BLaER1 (cell line): Measurements from ENCODE around the gene RAC2.
A peak's percentile ranks its signal among the peaks of the same experiment; 100 is the strongest.
"Not testable (repeated sequence)": the region's sequence is repeated elsewhere in the genome, so short reads cannot be mapped to it uniquely, and the experiment has no call there.

Experiments used
- H3K27ac ChIP-seq: shearing (Covaris generic); formaldehyde crosslinking; 2 replicates; pipeline ENCODE4 v1.8.1; 2022
- H3K27me3 ChIP-seq: shearing (Covaris generic); formaldehyde crosslinking; 2 replicates; pipeline ENCODE4 v1.8.1; 2022
- H3K36me3 ChIP-seq: shearing (Covaris generic); formaldehyde crosslinking; 2 replicates; pipeline ENCODE4 v1.8.1; 2022
- H3K4me1 ChIP-seq: shearing (Covaris generic); formaldehyde crosslinking; 2 replicates; pipeline ENCODE4 v1.8.1; 2022
- H3K4me2 ChIP-seq: shearing (Covaris generic); formaldehyde crosslinking; 2 replicates; pipeline ENCODE4 v1.8.1; 2022
- H3K4me3 ChIP-seq: shearing (Covaris generic); formaldehyde crosslinking; 2 replicates; pipeline ENCODE4 v1.8.1; 2022
- H3K9ac ChIP-seq: shearing (Covaris generic); formaldehyde crosslinking; 2 replicates; pipeline ENCODE4 v1.8.1; 2022
- H3K9me3 ChIP-seq: shearing (Covaris generic); formaldehyde crosslinking; 2 replicates; pipeline ENCODE4 v1.8.1; 2022
- H4K20me1 ChIP-seq: shearing (Covaris generic); formaldehyde crosslinking; 2 replicates; pipeline ENCODE4 v1.8.1; 2022
- Cebpa-rat ChIP-seq: shearing (Covaris generic); IDR thresholded peaks from 2 replicates; pipeline ENCODE4 v1.8.1; 2022

RAC2 gene

GRCh38 chr22:37239336-37240239 lies 4.5 kb downstream of the RAC2 start:
- H3K27me3 ChIP-seq = no peaks in the 10 kb centered on the region
- no peak for TF ChIP-seq Cebpa-rat
- peaks cover 69% of the 10 kb centered on the region for H3K36me3 ChIP-seq
- peaks cover 75% of the 10 kb centered on the region for H4K20me1 ChIP-seq
- 0 out of 2 replicates have a peak overlapping the region, but pooled peaks have one; percentile 4 for H3K4me3 ChIP-seq
- peaks cover 92% of the 10 kb centered on the region for H3K4me1 ChIP-seq
- peak overlapping the region; percentile 100 for H3K4me2 ChIP-seq
- H3K9ac ChIP-seq = peak overlapping the region; percentile 47; the same call in 1 of the 2 replicates
- H3K27ac ChIP-seq = peak overlapping the region; percentile 90
- H3K9me3 ChIP-seq = no peaks in the 10 kb centered on the region

GRCh38 chr22:37237371-37238268 lies 6.4 kb downstream of the RAC2 start:
- Histone ChIP-seq H3K9ac (peak overlapping the region; percentile 45), H3K27me3 (no peaks in the 10 kb centered on the region), H3K4me2 (peak overlapping the region; percentile 100), H3K27ac (peak overlapping the region; percentile 57), H3K4me1 (peaks cover 98% of the 10 kb centered on the region), H4K20me1 (peaks cover 95% of the 10 kb centered on the region), H3K9me3 (no peaks in the 10 kb centered on the region), H3K36me3 (peaks cover 89% of the 10 kb centered on the region), H3K4me3 (peak overlapping the region; percentile 16; the same call in 1 of the 2 replicates)
- TF ChIP-seq Cebpa-rat = no peak

- Histone ChIP-seq H3K36me3 (peaks cover 97% of the 10 kb centered on the region), H3K4me1 (peaks cover 98% of the 10 kb centered on the region), H3K9ac (no peak overlapping the region), H3K4me2 (peak overlapping the region; percentile 95), H3K27me3 (no peaks in the 10 kb centered on the region), H3K27ac (0 out of 2 replicates have a peak overlapping the region, but pooled peaks have one; percentile 33), H4K20me1 (peaks cover 97% of the 10 kb centered on the region), H3K4me3 (no peak overlapping the region), H3K9me3 (no peaks in the 10 kb centered on the region)
- TF ChIP-seq Cebpa-rat = no peak
These were observed 8.0 kb downstream of the RAC2 start for GRCh38 chr22:37235897-37236607.

GRCh38 chr22:37234736-37235711 lies 9.0 kb downstream of the RAC2 start:
- Histone ChIP-seq H3K9me3 (no peaks in the 10 kb centered on the region), H3K4me1 (peaks cover 98% of the 10 kb centered on the region), H3K36me3 (peaks cover 90% of the 10 kb centered on the region), H3K27me3 (no peaks in the 10 kb centered on the region), H4K20me1 (peaks cover 97% of the 10 kb centered on the region), H3K4me2 (peak overlapping the region; percentile 95), H3K4me3 (no peak overlapping the region), H3K9ac (0 out of 2 replicates have a peak overlapping the region, but pooled peaks have one; percentile 14), H3K27ac (peak overlapping the region; percentile 12)
- no peak for TF ChIP-seq Cebpa-rat

GRCh38 chr22:37233751-37234631 lies 10.1 kb downstream of the RAC2 start:
- Histone ChIP-seq H3K4me2 (peak overlapping the region; percentile 95), H3K4me1 (peaks cover 98% of the 10 kb centered on the region), H3K9me3 (no peaks in the 10 kb centered on the region), H3K36me3 (peaks cover 80% of the 10 kb centered on the region), H4K20me1 (peaks cover 96% of the 10 kb centered on the region), H3K4me3 (no peak overlapping the region), H3K9ac (0 out of 2 replicates have a peak overlapping the region, but pooled peaks have one; percentile 7), H3K27ac (peak overlapping the region; percentile 12), H3K27me3 (no peaks in the 10 kb centered on the region)
- TF ChIP-seq Cebpa-rat = no peak

- H3K9ac ChIP-seq = 0 out of 2 replicates have a peak overlapping the region, but pooled peaks have one; percentile 7
- peaks cover 98% of the 10 kb centered on the region for H3K4me1 ChIP-seq
- peak overlapping the region; percentile 12; the same call in 1 of the 2 replicates for H3K27ac ChIP-seq
- H3K36me3 ChIP-seq = peaks cover 74% of the 10 kb centered on the region
- not testable (repeated sequence) for H3K9me3 ChIP-seq, H3K4me3 ChIP-seq, H3K27me3 ChIP-seq
- peak overlapping the region; percentile 95 for H3K4me2 ChIP-seq
- H4K20me1 ChIP-seq = peaks cover 96% of the 10 kb centered on the region
These were observed 10.7 kb downstream of the RAC2 start for GRCh38 chr22:37233371-37233750.

- H3K9ac ChIP-seq = 0 out of 2 replicates have a peak overlapping the region, but pooled peaks have one; percentile 26
- peaks cover 95% of the 10 kb centered on the region for H4K20me1 ChIP-seq
- TF ChIP-seq Cebpa-rat = no peak
- peak overlapping the region; percentile 21 for H3K27ac ChIP-seq
- no peaks in the 10 kb centered on the region for H3K27me3 ChIP-seq
- peaks cover 70% of the 10 kb centered on the region for H3K36me3 ChIP-seq
- H3K4me1 ChIP-seq = peaks cover 97% of the 10 kb centered on the region
- H3K9me3 ChIP-seq = no peaks in the 10 kb centered on the region
- H3K4me2 ChIP-seq = peak overlapping the region; percentile 95
- H3K4me3 ChIP-seq = peak overlapping the region; percentile 12; the same call in 1 of the 2 replicates
These were observed 11.7 kb downstream of the RAC2 start for GRCh38 chr22:37232140-37232998.
